WTC11 (cell line): Measurements from ENCODE around the gene KRT6B.

Source experiments
- CREB1 ChIP-seq: sonication (generic); formaldehyde crosslinking; IDR thresholded peaks from 2 replicates; pipeline ENCODE4 v1.8.0; 2023; ENCODE audit warnings: mild to moderate bottlenecking, missing genetic modification reagents
- FOXK1 ChIP-seq: sonication (generic); formaldehyde crosslinking; IDR thresholded peaks from 2 replicates; pipeline ENCODE4 v1.8.0; 2022; ENCODE audit warnings: mild to moderate bottlenecking, moderate library complexity, missing genetic modification reagents
- JAZF1 ChIP-seq: fragments of 250-450 bp; sonication (Bioruptor Pico); IDR thresholded peaks from 2 replicates; pipeline ENCODE4 v1.9.0; 2021; ENCODE audit warnings: moderate library complexity, mild to moderate bottlenecking, inconsistent platforms
- NR1H2 ChIP-seq: sonication (generic); formaldehyde crosslinking; IDR thresholded peaks from 2 replicates; pipeline ENCODE4 v1.9.0; 2021; ENCODE audit warnings: mild to moderate bottlenecking, moderate library complexity, missing genetic modification reagents
- NR2C2 ChIP-seq: sonication (generic); formaldehyde crosslinking; IDR thresholded peaks from 2 replicates; pipeline ENCODE4 v1.8.0; 2022; ENCODE audit warnings: mild to moderate bottlenecking, missing genetic modification reagents
- NR3C1 ChIP-seq: sonication (generic); formaldehyde crosslinking; conservative IDR thresholded peaks from 2 replicates; pipeline ENCODE4 v1.8.1; 2023; ENCODE audit warnings: low read depth, mild to moderate bottlenecking, missing genetic modification reagents
- RORB ChIP-seq: fragments of 250-450 bp; sonication (Bioruptor Pico); IDR thresholded peaks from 2 replicates; pipeline ENCODE4 v1.9.0; 2021; ENCODE audit warnings: mild to moderate bottlenecking
- ZNF121 ChIP-seq: sonication (generic); formaldehyde crosslinking; IDR thresholded peaks from 2 replicates; pipeline ENCODE4 v1.8.0; 2023; ENCODE audit warnings: missing genetic modification reagents
- TF ChIP-seq, protein P1 (sequence below): sonication (generic); formaldehyde crosslinking; IDR thresholded peaks from 2 replicates; pipeline ENCODE4 v1.8.0; 2022; ENCODE audit warnings: mild to moderate bottlenecking, missing genetic modification reagents
- TF ChIP-seq, protein P2 (sequence below): fragments of 200-600 bp; IDR thresholded peaks from 2 replicates; pipeline ENCODE4 v1.8.0; 2022; ENCODE audit warnings: antibody characterized with exemption
- TF ChIP-seq, protein P3 (sequence below): sonication (generic); formaldehyde crosslinking; IDR thresholded peaks from 2 replicates; pipeline ENCODE4 v1.8.1; 2022; ENCODE audit warnings: low read depth, missing genetic modification reagents, borderline replicate concordance
- TF ChIP-seq, protein P4 (sequence below): sonication (generic); formaldehyde crosslinking; IDR thresholded peaks from 2 replicates; pipeline ENCODE4 v1.8.1; 2023; ENCODE audit warnings: mild to moderate bottlenecking, missing genetic modification reagents
- TF ChIP-seq, protein P5 (sequence below): sonication (generic); formaldehyde crosslinking; conservative IDR thresholded peaks from 2 replicates; pipeline ENCODE4 v1.8.1; 2023; ENCODE audit warnings: mild to moderate bottlenecking, low read depth, missing genetic modification reagents, moderate library complexity

DNA sequence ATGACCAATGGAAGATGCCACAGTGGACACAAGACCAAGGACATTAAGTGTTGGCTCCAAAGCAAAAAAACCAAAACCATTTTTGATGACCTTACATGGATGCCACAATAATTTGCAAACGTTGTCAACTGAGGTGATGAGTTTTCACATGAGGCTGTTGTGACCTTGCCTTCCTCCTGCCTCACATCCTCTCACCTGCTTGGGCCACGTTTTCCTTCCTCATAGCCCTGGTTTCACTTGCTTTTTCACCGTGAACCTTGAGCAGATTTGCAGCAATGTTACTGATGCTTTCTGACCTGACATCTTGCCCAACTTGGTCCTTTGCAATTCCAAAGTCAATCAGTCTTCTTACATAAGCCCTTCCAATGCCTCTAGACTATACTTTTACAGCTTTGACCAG, 3.7 kb downstream of the KRT6B start:
- TF ChIP-seq, protein P1, sequence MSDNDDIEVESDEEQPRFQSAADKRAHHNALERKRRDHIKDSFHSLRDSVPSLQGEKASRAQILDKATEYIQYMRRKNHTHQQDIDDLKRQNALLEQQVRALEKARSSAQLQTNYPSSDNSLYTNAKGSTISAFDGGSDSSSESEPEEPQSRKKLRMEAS, result no peak
- TF ChIP-seq CREB1 (no peak), NR3C1 (no peak), NR2C2 (CRISPR knock-in tag) (no peak), ZNF121 (CRISPR knock-in tag) (no peak), FOXK1 (no peak), JAZF1 (CRISPR knock-in tag) (no peak), RORB (CRISPR knock-in tag) (no peak), NR1H2 (no peak)
- TF ChIP-seq, protein P2, sequence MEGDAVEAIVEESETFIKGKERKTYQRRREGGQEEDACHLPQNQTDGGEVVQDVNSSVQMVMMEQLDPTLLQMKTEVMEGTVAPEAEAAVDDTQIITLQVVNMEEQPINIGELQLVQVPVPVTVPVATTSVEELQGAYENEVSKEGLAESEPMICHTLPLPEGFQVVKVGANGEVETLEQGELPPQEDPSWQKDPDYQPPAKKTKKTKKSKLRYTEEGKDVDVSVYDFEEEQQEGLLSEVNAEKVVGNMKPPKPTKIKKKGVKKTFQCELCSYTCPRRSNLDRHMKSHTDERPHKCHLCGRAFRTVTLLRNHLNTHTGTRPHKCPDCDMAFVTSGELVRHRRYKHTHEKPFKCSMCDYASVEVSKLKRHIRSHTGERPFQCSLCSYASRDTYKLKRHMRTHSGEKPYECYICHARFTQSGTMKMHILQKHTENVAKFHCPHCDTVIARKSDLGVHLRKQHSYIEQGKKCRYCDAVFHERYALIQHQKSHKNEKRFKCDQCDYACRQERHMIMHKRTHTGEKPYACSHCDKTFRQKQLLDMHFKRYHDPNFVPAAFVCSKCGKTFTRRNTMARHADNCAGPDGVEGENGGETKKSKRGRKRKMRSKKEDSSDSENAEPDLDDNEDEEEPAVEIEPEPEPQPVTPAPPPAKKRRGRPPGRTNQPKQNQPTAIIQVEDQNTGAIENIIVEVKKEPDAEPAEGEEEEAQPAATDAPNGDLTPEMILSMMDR, result no peak
- TF ChIP-seq, protein P3, sequence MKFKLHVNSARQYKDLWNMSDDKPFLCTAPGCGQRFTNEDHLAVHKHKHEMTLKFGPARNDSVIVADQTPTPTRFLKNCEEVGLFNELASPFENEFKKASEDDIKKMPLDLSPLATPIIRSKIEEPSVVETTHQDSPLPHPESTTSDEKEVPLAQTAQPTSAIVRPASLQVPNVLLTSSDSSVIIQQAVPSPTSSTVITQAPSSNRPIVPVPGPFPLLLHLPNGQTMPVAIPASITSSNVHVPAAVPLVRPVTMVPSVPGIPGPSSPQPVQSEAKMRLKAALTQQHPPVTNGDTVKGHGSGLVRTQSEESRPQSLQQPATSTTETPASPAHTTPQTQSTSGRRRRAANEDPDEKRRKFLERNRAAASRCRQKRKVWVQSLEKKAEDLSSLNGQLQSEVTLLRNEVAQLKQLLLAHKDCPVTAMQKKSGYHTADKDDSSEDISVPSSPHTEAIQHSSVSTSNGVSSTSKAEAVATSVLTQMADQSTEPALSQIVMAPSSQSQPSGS (CRISPR knock-in tag), result no peak
- TF ChIP-seq, protein P4, sequence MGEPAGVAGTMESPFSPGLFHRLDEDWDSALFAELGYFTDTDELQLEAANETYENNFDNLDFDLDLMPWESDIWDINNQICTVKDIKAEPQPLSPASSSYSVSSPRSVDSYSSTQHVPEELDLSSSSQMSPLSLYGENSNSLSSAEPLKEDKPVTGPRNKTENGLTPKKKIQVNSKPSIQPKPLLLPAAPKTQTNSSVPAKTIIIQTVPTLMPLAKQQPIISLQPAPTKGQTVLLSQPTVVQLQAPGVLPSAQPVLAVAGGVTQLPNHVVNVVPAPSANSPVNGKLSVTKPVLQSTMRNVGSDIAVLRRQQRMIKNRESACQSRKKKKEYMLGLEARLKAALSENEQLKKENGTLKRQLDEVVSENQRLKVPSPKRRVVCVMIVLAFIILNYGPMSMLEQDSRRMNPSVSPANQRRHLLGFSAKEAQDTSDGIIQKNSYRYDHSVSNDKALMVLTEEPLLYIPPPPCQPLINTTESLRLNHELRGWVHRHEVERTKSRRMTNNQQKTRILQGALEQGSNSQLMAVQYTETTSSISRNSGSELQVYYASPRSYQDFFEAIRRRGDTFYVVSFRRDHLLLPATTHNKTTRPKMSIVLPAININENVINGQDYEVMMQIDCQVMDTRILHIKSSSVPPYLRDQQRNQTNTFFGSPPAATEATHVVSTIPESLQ (CRISPR knock-in tag), result no peak
- TF ChIP-seq, protein P5, sequence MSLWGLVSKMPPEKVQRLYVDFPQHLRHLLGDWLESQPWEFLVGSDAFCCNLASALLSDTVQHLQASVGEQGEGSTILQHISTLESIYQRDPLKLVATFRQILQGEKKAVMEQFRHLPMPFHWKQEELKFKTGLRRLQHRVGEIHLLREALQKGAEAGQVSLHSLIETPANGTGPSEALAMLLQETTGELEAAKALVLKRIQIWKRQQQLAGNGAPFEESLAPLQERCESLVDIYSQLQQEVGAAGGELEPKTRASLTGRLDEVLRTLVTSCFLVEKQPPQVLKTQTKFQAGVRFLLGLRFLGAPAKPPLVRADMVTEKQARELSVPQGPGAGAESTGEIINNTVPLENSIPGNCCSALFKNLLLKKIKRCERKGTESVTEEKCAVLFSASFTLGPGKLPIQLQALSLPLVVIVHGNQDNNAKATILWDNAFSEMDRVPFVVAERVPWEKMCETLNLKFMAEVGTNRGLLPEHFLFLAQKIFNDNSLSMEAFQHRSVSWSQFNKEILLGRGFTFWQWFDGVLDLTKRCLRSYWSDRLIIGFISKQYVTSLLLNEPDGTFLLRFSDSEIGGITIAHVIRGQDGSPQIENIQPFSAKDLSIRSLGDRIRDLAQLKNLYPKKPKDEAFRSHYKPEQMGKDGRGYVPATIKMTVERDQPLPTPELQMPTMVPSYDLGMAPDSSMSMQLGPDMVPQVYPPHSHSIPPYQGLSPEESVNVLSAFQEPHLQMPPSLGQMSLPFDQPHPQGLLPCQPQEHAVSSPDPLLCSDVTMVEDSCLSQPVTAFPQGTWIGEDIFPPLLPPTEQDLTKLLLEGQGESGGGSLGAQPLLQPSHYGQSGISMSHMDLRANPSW (CRISPR knock-in tag), result no peak
